ENCODE data around the gene GJB5. TPM values are rescaled to one million over a fixed set of nuclear protein-coding genes. Genes with fewer than 3 reads are reported as not detected.

GJB5 gene
- total RNA-seq, 3 donors from 2014 or later: not detected

DNA sequence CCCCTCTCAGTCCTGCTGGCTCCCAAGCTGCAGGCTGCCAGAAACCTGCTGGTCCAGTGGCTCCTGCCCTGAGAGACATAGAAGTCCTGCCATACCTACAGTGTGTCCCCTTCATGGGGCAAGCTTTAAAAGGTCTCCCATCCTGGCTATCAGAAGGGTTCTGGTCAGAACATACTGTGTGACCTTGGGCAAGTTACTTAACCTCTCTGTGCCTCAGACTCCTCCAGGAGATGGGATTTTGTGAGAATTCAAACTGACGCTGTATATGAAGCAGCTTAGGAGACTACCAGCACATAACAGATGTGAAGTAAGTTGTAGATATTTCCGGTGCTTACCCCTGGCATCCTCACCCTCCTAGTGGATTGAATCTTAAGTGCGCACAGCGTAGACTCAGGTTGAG lies 8.7 kb upstream of the GJB5 start:
- no peak for ATAC-seq

DNA sequence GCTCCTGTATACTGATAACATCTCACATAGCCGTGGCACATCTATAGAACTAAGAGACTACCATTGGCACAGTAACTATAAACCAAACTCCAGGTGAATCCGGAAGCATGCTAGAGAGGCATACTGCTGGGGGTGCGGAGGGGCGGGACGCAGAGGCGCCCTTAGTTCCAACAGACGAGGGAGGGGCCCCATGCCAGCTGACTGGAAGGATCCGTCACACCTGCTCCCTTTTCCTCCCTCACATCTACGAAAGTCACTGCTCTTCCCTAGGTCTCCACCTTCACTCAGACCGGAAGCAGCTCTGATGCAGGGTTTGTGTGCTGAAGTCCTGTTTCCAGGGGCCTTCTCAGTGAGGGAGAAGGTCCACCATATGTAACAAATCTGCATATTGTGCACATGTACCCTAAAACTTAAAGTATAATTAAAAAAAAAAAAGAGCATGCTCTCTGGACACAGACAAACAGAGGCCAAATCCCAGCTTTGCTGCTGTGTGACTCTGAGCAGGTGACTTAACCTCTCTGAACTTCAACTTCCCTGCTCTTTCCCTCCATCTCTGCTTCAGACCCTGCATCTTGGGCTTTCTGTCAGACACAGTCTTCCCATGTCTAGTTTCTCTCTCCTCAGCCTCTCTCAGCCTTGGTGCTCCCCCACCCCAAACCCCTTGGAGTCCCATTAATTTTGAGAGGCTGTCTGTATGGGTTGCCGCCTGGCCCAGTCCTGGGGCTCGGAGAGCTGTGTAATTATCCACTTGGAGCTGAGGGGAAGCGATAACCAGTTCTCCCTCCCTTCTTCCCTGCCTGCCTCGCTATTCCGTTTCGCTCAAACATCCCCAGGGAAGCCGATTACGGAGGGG lies 7.8 kb upstream of the GJB5 start:
- H3K4me1 ChIP-seq (ENCODE audit: low read depth): no peaks in the 10 kb centered on the region
- peak in 1 of 3 donors; percentile 10 for DNase-seq
- intact Hi-C loops (cut with DNase I, micrococcal nuclease): loop anchor here in 1 of 2 donors (5.0 kb wide), 1 partner anchor 1110 kb away; no protein-coding TSS in a partner anchor
- peak; percentile 48 for ATAC-seq
- TF ChIP-seq, protein P1, sequence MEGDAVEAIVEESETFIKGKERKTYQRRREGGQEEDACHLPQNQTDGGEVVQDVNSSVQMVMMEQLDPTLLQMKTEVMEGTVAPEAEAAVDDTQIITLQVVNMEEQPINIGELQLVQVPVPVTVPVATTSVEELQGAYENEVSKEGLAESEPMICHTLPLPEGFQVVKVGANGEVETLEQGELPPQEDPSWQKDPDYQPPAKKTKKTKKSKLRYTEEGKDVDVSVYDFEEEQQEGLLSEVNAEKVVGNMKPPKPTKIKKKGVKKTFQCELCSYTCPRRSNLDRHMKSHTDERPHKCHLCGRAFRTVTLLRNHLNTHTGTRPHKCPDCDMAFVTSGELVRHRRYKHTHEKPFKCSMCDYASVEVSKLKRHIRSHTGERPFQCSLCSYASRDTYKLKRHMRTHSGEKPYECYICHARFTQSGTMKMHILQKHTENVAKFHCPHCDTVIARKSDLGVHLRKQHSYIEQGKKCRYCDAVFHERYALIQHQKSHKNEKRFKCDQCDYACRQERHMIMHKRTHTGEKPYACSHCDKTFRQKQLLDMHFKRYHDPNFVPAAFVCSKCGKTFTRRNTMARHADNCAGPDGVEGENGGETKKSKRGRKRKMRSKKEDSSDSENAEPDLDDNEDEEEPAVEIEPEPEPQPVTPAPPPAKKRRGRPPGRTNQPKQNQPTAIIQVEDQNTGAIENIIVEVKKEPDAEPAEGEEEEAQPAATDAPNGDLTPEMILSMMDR (IDR thresholded peaks at IDR 0.05): no peak
- H3K36me3 ChIP-seq (ENCODE audit: low read depth): no peaks in the 10 kb centered on the region
- H3K9me3 ChIP-seq: no peaks in the 10 kb centered on the region
- H3K4me3 ChIP-seq: no peak overlapping the region

More for the DNA sequence above, 8.7 kb upstream of the GJB5 start:
- DNase-seq: no peak
- TF ChIP-seq, protein P1 (IDR thresholded peaks at IDR 0.05): no peak
- Histone ChIP-seq H3K9me3 (no peaks in the 10 kb centered on the region), H3K36me3 (ENCODE audit: low read depth) (no peaks in the 10 kb centered on the region), H3K4me3 (no peak overlapping the region), H3K4me1 (ENCODE audit: low read depth) (no peaks in the 10 kb centered on the region)
- intact Hi-C loops (cut with DNase I, micrococcal nuclease): loop anchor here in 1 of 2 donors (5.0 kb wide), 1 partner anchor 1109 kb away; no protein-coding TSS in a partner anchor

DNA sequence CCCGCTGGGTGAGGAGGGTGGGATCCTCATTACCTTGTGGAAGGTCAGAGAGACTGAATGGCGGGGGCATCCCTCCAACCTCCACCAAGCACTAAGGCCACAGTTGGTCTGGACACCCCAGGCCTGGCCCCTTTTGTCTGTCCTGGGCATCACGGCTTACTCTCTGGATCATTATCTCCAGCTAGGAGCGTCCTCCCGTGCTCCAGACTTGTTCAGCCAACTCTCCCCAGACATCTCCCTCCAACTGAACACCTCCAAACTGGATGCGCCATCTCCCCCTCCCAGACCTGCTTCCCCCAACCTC lies 7.3 kb upstream of the GJB5 start:
- no peaks in the 10 kb centered on the region for H3K36me3 ChIP-seq (ENCODE audit: low read depth)
- TF ChIP-seq, protein P1 (IDR thresholded peaks at IDR 0.05): no peak
- DNase-seq (no peak), ATAC-seq (no peak)
- no peak overlapping the region for H3K4me3 ChIP-seq
- H3K4me1 ChIP-seq (ENCODE audit: low read depth): no peaks in the 10 kb centered on the region
- no peaks in the 10 kb centered on the region for H3K9me3 ChIP-seq
- intact Hi-C loops (cut with DNase I, micrococcal nuclease): loop anchor here in 1 of 2 donors (5.0 kb wide), 1 partner anchor 1110 kb away; no protein-coding TSS in a partner anchor

DNA sequence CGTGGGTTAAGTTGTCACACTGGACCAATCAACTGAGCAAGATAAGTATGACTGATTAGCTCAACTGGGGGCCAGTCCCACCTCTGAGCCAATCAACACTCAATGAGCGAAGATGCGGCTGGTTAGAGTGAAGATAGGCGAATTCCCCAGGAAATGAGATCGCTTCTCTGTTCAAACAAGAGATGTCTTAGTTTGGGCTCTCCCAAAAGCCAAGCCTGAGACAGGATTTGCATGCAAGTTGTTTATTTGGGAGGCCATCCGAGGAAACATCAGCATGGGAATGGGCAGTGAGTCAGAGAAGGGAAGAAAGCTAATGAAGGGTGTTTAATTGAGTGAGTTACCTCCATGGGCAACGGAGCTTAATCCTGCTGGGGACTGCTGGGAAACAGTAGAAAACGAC lies 4.9 kb upstream of the GJB5 start:
- no peaks in the 10 kb centered on the region for H3K4me1 ChIP-seq (ENCODE audit: low read depth)
- TF ChIP-seq, protein P1 (IDR thresholded peaks at IDR 0.05): no peak
- no peaks in the 10 kb centered on the region for H3K9me3 ChIP-seq
- intact Hi-C loops (cut with DNase I, micrococcal nuclease): loop anchor here in 1 of 2 donors (5.0 kb wide), 1 partner anchor 1113 kb away; no protein-coding TSS in a partner anchor
- DNase-seq: no peak
- ATAC-seq: no peak
- no peak overlapping the region for H3K4me3 ChIP-seq
- H3K36me3 ChIP-seq (ENCODE audit: low read depth): no peaks in the 10 kb centered on the region

DNA sequence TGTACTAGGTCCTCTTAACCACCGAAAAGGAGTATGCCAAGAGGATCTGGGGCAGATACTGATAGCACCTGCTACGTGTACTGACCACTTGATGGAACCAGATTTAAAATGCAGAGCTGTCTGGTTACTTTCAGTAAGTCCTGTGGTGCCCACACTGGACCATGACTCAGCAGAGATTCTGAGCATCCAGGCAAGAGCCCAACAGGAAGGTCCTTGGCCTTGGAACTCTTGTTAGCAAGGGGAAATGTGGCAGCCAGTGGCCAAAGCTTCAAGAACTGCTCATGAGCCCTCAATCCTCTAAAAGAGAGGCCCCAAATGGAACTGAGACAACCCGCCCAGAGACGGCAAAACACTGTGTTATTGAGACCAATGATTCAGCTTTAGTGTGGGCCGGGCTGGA lies 4.2 kb upstream of the GJB5 start:
- no peaks in the 10 kb centered on the region for H3K4me1 ChIP-seq (ENCODE audit: low read depth)
- intact Hi-C loops (cut with DNase I, micrococcal nuclease): no loop called here
- H3K36me3 ChIP-seq (ENCODE audit: low read depth): no peaks in the 10 kb centered on the region
- H3K4me3 ChIP-seq: no peak overlapping the region
- TF ChIP-seq, protein P1 (IDR thresholded peaks at IDR 0.05): no peak
- DNase-seq (no peak), ATAC-seq (no peak)
- H3K9me3 ChIP-seq: no peaks in the 10 kb centered on the region
